Measurements from ENCODE around the gene NACA2.

DNA sequence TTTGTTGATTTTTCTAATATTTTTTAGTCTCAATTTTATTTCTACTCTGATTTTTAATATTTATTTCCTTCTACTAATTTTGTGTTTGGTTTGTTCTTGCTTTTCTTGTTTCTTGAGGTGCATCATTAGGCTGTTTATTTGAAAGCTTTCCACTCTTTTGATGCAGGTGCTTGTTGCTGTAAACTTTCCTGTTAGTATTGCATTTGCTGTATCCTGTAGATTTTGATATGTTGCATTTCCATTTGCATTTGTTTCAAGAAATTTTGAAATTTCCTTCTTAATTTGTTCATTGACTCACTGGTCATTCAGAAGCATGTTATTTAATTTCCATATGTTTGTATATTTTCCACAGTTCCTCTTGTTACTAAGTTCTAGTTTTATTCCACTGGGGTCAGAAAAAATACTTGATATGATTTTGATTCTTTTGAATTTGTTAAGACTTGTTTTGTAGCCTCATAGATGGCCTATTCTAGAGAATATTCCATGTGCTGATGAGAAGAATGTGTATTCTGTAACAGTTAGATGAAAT, 43.1 kb upstream of the NACA2 start:
- TF ChIP-seq, protein P1, sequence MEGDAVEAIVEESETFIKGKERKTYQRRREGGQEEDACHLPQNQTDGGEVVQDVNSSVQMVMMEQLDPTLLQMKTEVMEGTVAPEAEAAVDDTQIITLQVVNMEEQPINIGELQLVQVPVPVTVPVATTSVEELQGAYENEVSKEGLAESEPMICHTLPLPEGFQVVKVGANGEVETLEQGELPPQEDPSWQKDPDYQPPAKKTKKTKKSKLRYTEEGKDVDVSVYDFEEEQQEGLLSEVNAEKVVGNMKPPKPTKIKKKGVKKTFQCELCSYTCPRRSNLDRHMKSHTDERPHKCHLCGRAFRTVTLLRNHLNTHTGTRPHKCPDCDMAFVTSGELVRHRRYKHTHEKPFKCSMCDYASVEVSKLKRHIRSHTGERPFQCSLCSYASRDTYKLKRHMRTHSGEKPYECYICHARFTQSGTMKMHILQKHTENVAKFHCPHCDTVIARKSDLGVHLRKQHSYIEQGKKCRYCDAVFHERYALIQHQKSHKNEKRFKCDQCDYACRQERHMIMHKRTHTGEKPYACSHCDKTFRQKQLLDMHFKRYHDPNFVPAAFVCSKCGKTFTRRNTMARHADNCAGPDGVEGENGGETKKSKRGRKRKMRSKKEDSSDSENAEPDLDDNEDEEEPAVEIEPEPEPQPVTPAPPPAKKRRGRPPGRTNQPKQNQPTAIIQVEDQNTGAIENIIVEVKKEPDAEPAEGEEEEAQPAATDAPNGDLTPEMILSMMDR (conservative IDR thresholded peaks at IDR 0.05; ENCODE audit: low read depth, low read length): no peak
- TF ChIP-seq RAD21 (IDR thresholded peaks at IDR 0.05; ENCODE audit: low read length) (no peak), FOS (IDR thresholded peaks at IDR 0.05; ENCODE audit: low read depth, low read length) (no peak), SMC3 (IDR thresholded peaks at IDR 0.05; ENCODE audit: low read depth, low read length) (no peak), RFX5 (IDR thresholded peaks at IDR 0.05; ENCODE audit: low read depth, low read length) (no peak), MAZ (IDR thresholded peaks at IDR 0.05; ENCODE audit: borderline replicate concordance, low read depth, low read length) (no peak), CHD1 (IDR thresholded peaks at IDR 0.05; ENCODE audit: low read depth, low read length) (no peak), POLR2A (IDR thresholded peaks at IDR 0.05; ENCODE audit: low read depth, low read length) (no peak)

Data from IMR-90 (cell line).